HG03280 (cell line): Measurements from ENCODE around the gene SIGMAR1.
A peak's percentile ranks its signal among the peaks of the same experiment; 100 is the strongest.

Experiments
- ATAC-seq: cut with Tn5 transposase; IDR thresholded peaks from one replicate; pipeline ENCODE4 v1.9.1; 2021; ENCODE audit warnings: mild to moderate bottlenecking, moderate library complexity; ENCODE audit not compliant: unreplicated experiment

Gene SIGMAR1

GRCh38 chr9:34633166-34633565, 4.4 kb downstream of the SIGMAR1 start:
- ATAC-seq = no peak

- no peak for ATAC-seq
Measured at GRCh38 chr9:34630402-34631154, 7.0 kb downstream of the SIGMAR1 start.

- ATAC-seq = no peak
Measured at GRCh38 chr9:34629491-34629808, 8.1 kb downstream of the SIGMAR1 start.

- ATAC-seq = no peak
Measured at GRCh38 chr9:34628656-34629490, 8.7 kb downstream of the SIGMAR1 start, which contains the start of gene ARID3C. ARID3C (minus strand) TSS chr9:34629066; CDS start chr9:34628014, 1,052 bp downstream.

- no peak for ATAC-seq
Measured at GRCh38 chr9:34627716-34628655, 9.6 kb downstream of the SIGMAR1 start.

- no peak for ATAC-seq
Measured at GRCh38 chr9:34625186-34625486, 12.5 kb downstream of the SIGMAR1 start.

GRCh38 chr9:34624475-34625185, 13.0 kb downstream of the SIGMAR1 start:
- no peak for ATAC-seq

- ATAC-seq = no peak
Measured at GRCh38 chr9:34623374-34624235, 14.0 kb downstream of the SIGMAR1 start.

GRCh38 chr9:34620061-34620994, 17.3 kb downstream of the SIGMAR1 start, which contains the start of gene DCTN3:
DCTN3 (minus strand) TSS chr9:34620495; CDS start chr9:34620464, 31 bp downstream.
- peak; percentile 96 for ATAC-seq

- no peak for ATAC-seq
Measured at GRCh38 chr9:34615132-34615531, 22.5 kb downstream of the SIGMAR1 start.

- no peak for ATAC-seq
Measured at GRCh38 chr9:34612788-34613390, 24.7 kb downstream of the SIGMAR1 start.

- ATAC-seq = peak; percentile 82
Measured at GRCh38 chr9:34611811-34612787, 25.5 kb downstream of the SIGMAR1 start, which contains the start of gene RPP25L. RPP25L (minus strand) TSS chr9:34612097; CDS start chr9:34611296, 801 bp downstream.

- peak; percentile 3 for ATAC-seq
Measured at GRCh38 chr9:34611251-34611810, 26.3 kb downstream of the SIGMAR1 start.

GRCh38 chr9:34610434-34611206, 27.0 kb downstream of the SIGMAR1 start:
- no peak for ATAC-seq

- no peak for ATAC-seq
Measured at GRCh38 chr9:34607331-34607730, 30.3 kb downstream of the SIGMAR1 start.

- ATAC-seq = no peak
Measured at GRCh38 chr9:34606905-34607304, 30.7 kb downstream of the SIGMAR1 start.
